HepG2 (cell line): ENCODE measurements around the gene CADM1. TPM values are rescaled to one million over a fixed set of nuclear protein-coding genes. Genes with fewer than 3 reads are reported as not detected.

Source experiments
- ATAC-seq: fragments of 200-7000 bp; cut with Tn5 transposase; 3 replicates; pipeline ENCODE4 v1.9.1; 2020; ENCODE audit warnings: mild to moderate bottlenecking, moderate library complexity
- BruUV-seq: library from RNA; stranded (reverse); fragments of 400-500 nt; replicated peaks from 2 replicates; lab custom pipeline; 2021; lab: Mats Ljungman, UMichigan
- CTCF ChIA-PET: fragments of 300-600 bp; formaldehyde crosslinking; extraction: SDS; loops from one replicate; lab custom pipeline; 2021; ENCODE audit warnings: low total read pairs, inconsistent platforms, low intra/inter-chr PET ratio; lab: Yijun Ruan, JAX
- POLR2A ChIA-PET: fragments of 350-600 bp; sonication (Branson Sonifier 250); formaldehyde crosslinking; loops from one replicate; lab custom pipeline; 2020; ENCODE audit warnings: antibody characterized with exemption, inconsistent platforms; lab: Yijun Ruan, JAX
- DNase-seq: peaks from one replicate; pipeline ENCODE4 v3.0.0-alpha.2; 2015; ENCODE audit warnings: low spot score
- FAIRE-seq: peaks from 3 replicates; lab custom pipeline; 2011; peaks lifted over from hg19 to GRCh38; lab: Jason Lieb, UNC
- H2AFZ ChIP-seq: one replicate; pipeline ENCODE4 v1.6.1; 2011; ENCODE audit warnings: low read length, inconsistent platforms
- H3K27ac ChIP-seq: fragments of 300-600 bp; 3 replicates; pipeline ENCODE4 v1.8.0; 2011; ENCODE audit warnings: mixed run types, mild to moderate bottlenecking, mixed read lengths, low read length, inconsistent platforms; ENCODE audit not compliant: insufficient read depth; ENCODE audit errors: extremely low read length
- H3K27me3 ChIP-seq, 2 experiments: fragments of 200-600 bp in 1 of 2; 2 replicates in 1 of 2; 3 replicates in 1 of 2; pipeline versions ENCODE4 v1.6.0 to v1.8.0; 2011; ENCODE audit warnings: low read length in 2 of 2, mild to moderate bottlenecking in 2 of 2, moderate library complexity in 2 of 2, inconsistent platforms in 1 of 2; ENCODE audit not compliant: insufficient read depth in 2 of 2, control insufficient read depth in 1 of 2
- H3K36me3 ChIP-seq, 2 experiments: fragments of 200-600 bp in 1 of 2; replicated peaks in 1 of 2; 2 replicates in 1 of 2; 3 replicates in 1 of 2; pipeline versions ENCODE4 v1.5.1 to v1.8.0; 2011; ENCODE audit warnings: low read length in 2 of 2, inconsistent platforms in 1 of 2; ENCODE audit not compliant: insufficient read depth in 2 of 2, control insufficient read depth in 1 of 2
- H3K4me1 ChIP-seq: 2 replicates; pipeline ENCODE4 v1.5.1; 2012; ENCODE audit warnings: low read length, inconsistent platforms; ENCODE audit not compliant: insufficient read depth
- H3K4me2 ChIP-seq: 2 replicates; pipeline ENCODE4 v1.6.0; 2011; ENCODE audit warnings: low read depth, low read length, inconsistent platforms
- H3K4me3 ChIP-seq, 3 experiments: fragments of 200-600 bp in 1 of 3; sonication (generic), shearing (Covaris generic) in 1 of 3; replicated peaks in 1 of 3; 2 replicates each; pipeline ENCODE4 v1.5.1; 2011 to 2016; ENCODE audit warnings: low read length in 3 of 3, inconsistent platforms in 2 of 3, low read depth in 2 of 3, mild to moderate bottlenecking in 2 of 3, control low read depth in 1 of 3, mixed read lengths in 1 of 3; ENCODE audit not compliant: insufficient read depth in 1 of 3
- H3K79me2 ChIP-seq: one replicate; pipeline ENCODE4 v1.6.1; 2011; ENCODE audit warnings: low read length, inconsistent platforms; ENCODE audit not compliant: insufficient read depth
- H3K9ac ChIP-seq: 2 replicates; pipeline ENCODE4 v1.6.0; 2011; ENCODE audit warnings: mild to moderate bottlenecking, low read depth, low read length, inconsistent platforms; ENCODE audit not compliant: insufficient read depth
- H3K9me3 ChIP-seq: 2 replicates; pipeline ENCODE4 v1.5.1; 2012; ENCODE audit warnings: mild to moderate bottlenecking, low read length
- H4K20me1 ChIP-seq: 2 replicates; pipeline ENCODE4 v1.6.0; 2011; ENCODE audit warnings: inconsistent platforms, mild to moderate bottlenecking, low read length, moderate library complexity; ENCODE audit not compliant: insufficient read depth
- CBFB ChIP-seq: sonication (generic); formaldehyde crosslinking; IDR thresholded peaks from 2 replicates; pipeline ENCODE4 v1.4.0; 2020; ENCODE audit warnings: missing genetic modification reagents
- FOXA1 ChIP-seq, 2 experiments: fragments of 450-650 bp in 1 of 2; sonication (generic) in 1 of 2; formaldehyde crosslinking in 1 of 2; IDR thresholded peaks; 2 replicates each; pipeline versions ENCODE4 v1.4.0 to v1.6.1; 2016 to 2020; ENCODE audit warnings: missing genetic modification reagents in 1 of 2
- GATAD2A ChIP-seq: IDR thresholded peaks from 2 replicates; pipeline ENCODE4 v1.6.1; 2016
- REPIN1 ChIP-seq: sonication (generic); formaldehyde crosslinking; IDR thresholded peaks from 2 replicates; pipeline ENCODE4 v1.8.0; 2022; ENCODE audit warnings: missing genetic modification reagents, low read depth, mild to moderate bottlenecking, borderline replicate concordance
- REST ChIP-seq, 2 experiments: IDR thresholded peaks; 2 replicates each; pipeline ENCODE4 v1.6.1; 2011 to 2012; ENCODE audit warnings: low read length in 2 of 2, borderline replicate concordance in 1 of 2, low read depth in 1 of 2, mild to moderate bottlenecking in 1 of 2, moderate library complexity in 1 of 2
- SOX13 ChIP-seq, 3 experiments: fragments of 450-650 bp in 1 of 3; sonication (generic) in 1 of 3; formaldehyde crosslinking in 1 of 3; IDR thresholded peaks in 2 of 3; conservative IDR thresholded peaks in 1 of 3; 2 replicates each; pipeline versions ENCODE4 v1.5.0 to v1.6.1; 2016 to 2020; ENCODE audit warnings: antibody characterized with exemption in 1 of 3, mild to moderate bottlenecking in 1 of 3, missing compliant biosample characterization in 1 of 3, missing genetic modification reagents in 1 of 3, moderate library complexity in 1 of 3
- SOX5 ChIP-seq: IDR thresholded peaks from 2 replicates; pipeline ENCODE4 v1.6.1; 2016; ENCODE audit warnings: borderline replicate concordance
- TCF7L2 ChIP-seq: IDR thresholded peaks from 2 replicates; pipeline ENCODE4 v1.6.1; 2011; ENCODE audit warnings: mild to moderate bottlenecking, low read depth, low read length, moderate library complexity
- ZFP82 ChIP-seq: sonication (generic); formaldehyde crosslinking; IDR thresholded peaks from 2 replicates; pipeline ENCODE4 v1.5.1; 2020; ENCODE audit warnings: mild to moderate bottlenecking, missing genetic modification reagents, borderline replicate concordance
- ZNF670 ChIP-seq: sonication (generic); formaldehyde crosslinking; IDR thresholded peaks from 2 replicates; pipeline ENCODE4 v1.8.0; 2022; ENCODE audit warnings: mild to moderate bottlenecking, missing genetic modification reagents, borderline replicate concordance
- ZNF784 ChIP-seq: sonication (generic); formaldehyde crosslinking; IDR thresholded peaks from 2 replicates; pipeline ENCODE4 v1.5.1; 2020; ENCODE audit warnings: missing genetic modification reagents, mild to moderate bottlenecking, borderline replicate concordance
- WGBS: methylation state at CpG from one replicate; pipeline ENCODE4 v1.1.6; 2017; ENCODE audit warnings: low lambda C conversion rate; 5-methylcytosine and 5-hydroxymethylcytosine counted together
- in situ Hi-C: cut with HindIII; loops from 2 replicates; pipeline ENCODE4 v1.10.0; 2017; ENCODE audit warnings: low pct_unique_long_range_greater_than_20kb; ENCODE audit not compliant: extremely low pct_ligation_motif_present
- intact Hi-C: fragments of 100-400 bp; cut with micrococcal nuclease; formaldehyde crosslinking; loops from one replicate; pipeline ENCODE4 v1.10.0; 2022; ENCODE audit not compliant: unreplicated experiment
- polyA plus RNA-seq, 8 experiments: library from polyadenylated mRNA; depleted of rRNA in 3 of 8; stranded (reverse) in 7 of 8; unstranded in 1 of 8; fragments of >200 nt; fragmentation: Illumina TruSeq in 4 of 8; extraction: Trizol in 4 of 8; gene quantifications; 2 replicates each; pipeline versions ENCODE4 v1.2.1 to v1.2.3, GENCODE V29; 2011 to 2016; ENCODE audit warnings: low read depth in 4 of 8, missing spikeins in 1 of 8, mixed read lengths in 1 of 8; ENCODE audit not compliant: insufficient read depth in 1 of 8
- total RNA-seq, 5 experiments: library from RNA; depleted of rRNA; stranded (reverse); fragments of >200 nt; fragmentation: Illumina TruSeq; extraction: Trizol; gene quantifications; 2 replicates each; pipeline ENCODE4 v1.2.3, GENCODE V29; 2016; ENCODE audit warnings: low read depth in 1 of 5

Gene CADM1
- total and polyA plus RNA-seq, 2 of the 13 experiments (the other 11 are each of a cell fraction or from before 2014, with no cell fraction given), result 71.3 to 122 TPM

GRCh38 chr11:115497303-115497702, 6.9 kb downstream of the CADM1 start (continued):
- TF ChIP-seq SOX5 (CRISPR knock-in tag), result peak; percentile 47; the same call in 1 of the 2 replicates
- TF ChIP-seq GATAD2A (CRISPR knock-in tag), result 0 out of 2 replicates have a peak, but pooled peaks have one; percentile 33
- TF ChIP-seq REPIN1 (CRISPR knock-in tag), result no peak

- Histone ChIP-seq H3K27me3 (no peaks in the 10 kb centered on the region; a peak in 1 of 5 replicates), H3K9ac (no peak overlapping the region), H3K4me3 (no peak overlapping the region), H2AFZ (no peak overlapping the region), H3K79me2 (peaks cover 94% of the 10 kb centered on the region), H3K27ac (peak overlapping the region; percentile 19), H3K36me3 (0 out of 5 replicates have a peak, but pooled peaks cover 0 to 1% of the 10 kb centered on the region in 2 experiments), H3K4me2 (peak overlapping the region; percentile 52; the same call in 1 of the 2 replicates), H3K4me1 (peaks cover 86% of the 10 kb centered on the region), H3K9me3 (no peaks in the 10 kb centered on the region), H4K20me1 (peaks cover 4% of the 10 kb centered on the region; the same call in 1 of the 2 replicates)
- TF ChIP-seq CBFB, result 0 out of 2 replicates have a peak, but pooled peaks have one; percentile 7
- peak; percentile 40; the same call in 1 of the 2 replicates for TF ChIP-seq SOX5 (CRISPR knock-in tag)
- no peak for TF ChIP-seq SOX13 (IDR thresholded peaks at IDR 0.05)
- peak in 1 of 2 experiments; percentile 88; a peak in 2 of 4 replicates for TF ChIP-seq SOX13 (CRISPR knock-in tag; conservative IDR thresholded peaks at IDR 0.05 in 1 of 2, IDR thresholded peaks at IDR 0.05 in 1 of 2)
- no peak for TF ChIP-seq ZFP82 (CRISPR knock-in tag)
- TF ChIP-seq TCF7L2, result 0 out of 2 replicates have a peak, but pooled peaks have one; percentile 8
- TF ChIP-seq FOXA1 (IDR thresholded peaks at IDR 0.05), result no peak
- TF ChIP-seq FOXA1 (CRISPR knock-in tag; IDR thresholded peaks at IDR 0.05), result no peak
- TF ChIP-seq ZNF670 (CRISPR knock-in tag), result no peak
- peak in 1 of 2 experiments; percentile 72; a peak in 1 of 4 replicates for TF ChIP-seq REST (IDR thresholded peaks at IDR 0.05; ENCODE audit: borderline replicate concordance in 1 of 2, low read depth in 1 of 2, low read length in 2 of 2)
- TF ChIP-seq ZNF784 (CRISPR knock-in tag), result no peak
- WGBS, result 35% methylated on average over 3 of the region's 3 CpGs
- ChIA-PET CTCF (no interaction called here), POLR2A (no interaction called here)
- intact Hi-C loops (no loop called here), in situ Hi-C loops (no loop called here)
- DNase-seq (peak; percentile 49), ATAC-seq (peak; percentile 58), FAIRE-seq (no peak)
- BruUV-seq, result no TSS peak
Measured at GRCh38 chr11:115496892-115497291, 7.3 kb downstream of the CADM1 start.
